ENCODE measurements around the gene ACSF2. TPM values are rescaled to one million over a fixed set of nuclear protein-coding genes. Genes with fewer than 3 reads are reported as not detected.
A peak's percentile ranks its signal among the peaks of the same experiment; 100 is the strongest.

The ACSF2 gene
- total and polyA plus RNA-seq, 2 of the 13 experiments (the other 11 are each of a cell fraction or from before 2014, with no cell fraction given), result 87.3 to 109 TPM

GRCh38 chr17:50423553-50424159 is 2.4 kb upstream of the ACSF2 start (continued):
- TF ChIP-seq KDM6A (CRISPR knock-in tag; IDR thresholded peaks at IDR 0.05; ENCODE audit: low read depth), result peak; percentile 68; the same call in 1 of the 2 replicates
- 0 out of 2 replicates have a peak, but pooled peaks have one; percentile 24 for TF ChIP-seq STAT5B (CRISPR knock-in tag; IDR thresholded peaks at IDR 0.05)
- peak; percentile 78; the same call in 1 of the 2 replicates for TF ChIP-seq REPIN1 (CRISPR knock-in tag; IDR thresholded peaks at IDR 0.05; ENCODE audit: borderline replicate concordance, low read depth)
- no peak for TF ChIP-seq ZNF615 (CRISPR knock-in tag; IDR thresholded peaks at IDR 0.05; ENCODE audit: borderline replicate concordance)
- TF ChIP-seq, protein P1, sequence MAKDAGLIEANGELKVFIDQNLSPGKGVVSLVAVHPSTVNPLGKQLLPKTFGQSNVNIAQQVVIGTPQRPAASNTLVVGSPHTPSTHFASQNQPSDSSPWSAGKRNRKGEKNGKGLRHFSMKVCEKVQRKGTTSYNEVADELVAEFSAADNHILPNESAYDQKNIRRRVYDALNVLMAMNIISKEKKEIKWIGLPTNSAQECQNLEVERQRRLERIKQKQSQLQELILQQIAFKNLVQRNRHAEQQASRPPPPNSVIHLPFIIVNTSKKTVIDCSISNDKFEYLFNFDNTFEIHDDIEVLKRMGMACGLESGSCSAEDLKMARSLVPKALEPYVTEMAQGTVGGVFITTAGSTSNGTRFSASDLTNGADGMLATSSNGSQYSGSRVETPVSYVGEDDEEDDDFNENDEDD (CRISPR knock-in tag; IDR thresholded peaks at IDR 0.05; ENCODE audit: borderline replicate concordance), result peak; percentile 89; the same call in 1 of the 2 replicates
- TF ChIP-seq FOXA1 (IDR thresholded peaks at IDR 0.05), result peak; percentile 72
- TF ChIP-seq FOXA1 (CRISPR knock-in tag; IDR thresholded peaks at IDR 0.05), result peak; percentile 96
- TF ChIP-seq ZBTB21 (CRISPR knock-in tag; IDR thresholded peaks at IDR 0.05), result no peak
- TF ChIP-seq IKZF4 (CRISPR knock-in tag; IDR thresholded peaks at IDR 0.05; ENCODE audit: borderline replicate concordance, low read depth, not compliant biosample characterization), result no peak
- peak; percentile 62; the same call in 1 of the 2 replicates for TF ChIP-seq SIX1 (CRISPR knock-in tag; IDR thresholded peaks at IDR 0.05; ENCODE audit: borderline replicate concordance)
- TF ChIP-seq TBP (CRISPR knock-in tag; IDR thresholded peaks at IDR 0.05), result no peak
- no peak for TF ChIP-seq NR1H2 (CRISPR knock-in tag; IDR thresholded peaks at IDR 0.05; ENCODE audit: borderline replicate concordance, low read depth)
- no peak for TF ChIP-seq RFX1 (IDR thresholded peaks at IDR 0.05)
- TF ChIP-seq ZFP90 (CRISPR knock-in tag; IDR thresholded peaks at IDR 0.05; ENCODE audit: borderline replicate concordance), result no peak
- TF ChIP-seq KDM1A (CRISPR knock-in tag; IDR thresholded peaks at IDR 0.05), result 0 out of 2 replicates have a peak, but pooled peaks have one; percentile 11
- TF ChIP-seq SYNCRIP (IDR thresholded peaks at IDR 0.05; ENCODE audit: insufficient read depth, low read depth, low read length), result no peak
- TF ChIP-seq, protein P2, sequence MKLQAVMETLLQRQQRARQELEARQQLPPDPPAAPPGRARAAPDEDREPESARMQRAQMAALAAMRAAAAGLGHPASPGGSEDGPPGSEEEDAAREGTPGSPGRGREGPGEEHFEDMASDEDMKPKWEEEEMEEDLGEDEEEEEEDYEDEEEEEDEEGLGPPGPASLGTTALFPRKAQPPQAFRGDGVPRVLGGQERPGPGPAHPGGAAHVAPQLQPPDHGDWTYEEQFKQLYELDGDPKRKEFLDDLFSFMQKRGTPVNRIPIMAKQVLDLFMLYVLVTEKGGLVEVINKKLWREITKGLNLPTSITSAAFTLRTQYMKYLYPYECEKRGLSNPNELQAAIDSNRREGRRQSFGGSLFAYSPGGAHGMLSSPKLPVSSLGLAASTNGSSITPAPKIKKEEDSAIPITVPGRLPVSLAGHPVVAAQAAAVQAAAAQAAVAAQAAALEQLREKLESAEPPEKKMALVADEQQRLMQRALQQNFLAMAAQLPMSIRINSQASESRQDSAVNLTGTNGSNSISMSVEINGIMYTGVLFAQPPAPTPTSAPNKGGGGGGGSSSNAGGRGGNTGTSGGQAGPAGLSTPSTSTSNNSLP (IDR thresholded peaks at IDR 0.05; ENCODE audit: low read depth, low read length), result peak; percentile 82
- TF ChIP-seq ZSCAN9 (CRISPR knock-in tag; IDR thresholded peaks at IDR 0.05; ENCODE audit: borderline replicate concordance), result peak; percentile 77; the same call in 1 of the 2 replicates
- TF ChIP-seq ZNF839 (CRISPR knock-in tag; IDR thresholded peaks at IDR 0.05; ENCODE audit: borderline replicate concordance), result no peak
- 0 out of 2 replicates have a peak, but pooled peaks have one; percentile 37 for TF ChIP-seq RFXANK (CRISPR knock-in tag; IDR thresholded peaks at IDR 0.05)
- TF ChIP-seq ZBTB49 (CRISPR knock-in tag; IDR thresholded peaks at IDR 0.05; ENCODE audit: borderline replicate concordance), result no peak
- TF ChIP-seq ZNF12 (CRISPR knock-in tag; IDR thresholded peaks at IDR 0.05), result peak; percentile 62; the same call in 1 of the 2 replicates
- TF ChIP-seq, protein P3, sequence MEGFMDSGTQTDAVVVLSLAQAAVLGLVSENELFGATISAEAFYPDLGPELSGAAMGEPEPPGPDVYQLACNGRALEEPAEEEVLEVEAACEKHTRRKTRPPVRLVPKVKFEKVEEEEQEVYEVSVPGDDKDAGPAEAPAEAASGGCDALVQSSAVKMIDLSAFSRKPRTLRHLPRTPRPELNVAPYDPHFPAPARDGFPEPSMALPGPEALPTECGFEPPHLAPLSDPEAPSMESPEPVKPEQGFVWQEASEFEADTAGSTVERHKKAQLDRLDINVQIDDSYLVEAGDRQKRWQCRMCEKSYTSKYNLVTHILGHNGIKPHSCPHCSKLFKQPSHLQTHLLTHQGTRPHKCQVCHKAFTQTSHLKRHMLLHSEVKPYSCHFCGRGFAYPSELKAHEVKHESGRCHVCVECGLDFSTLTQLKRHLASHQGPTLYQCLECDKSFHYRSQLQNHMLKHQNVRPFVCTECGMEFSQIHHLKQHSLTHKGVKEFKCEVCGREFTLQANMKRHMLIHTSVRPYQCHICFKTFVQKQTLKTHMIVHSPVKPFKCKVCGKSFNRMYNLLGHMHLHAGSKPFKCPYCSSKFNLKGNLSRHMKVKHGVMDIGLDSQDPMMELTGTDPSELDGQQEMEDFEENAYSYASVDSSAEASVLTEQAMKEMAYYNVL (CRISPR knock-in tag; IDR thresholded peaks at IDR 0.05; ENCODE audit: borderline replicate concordance), result no peak; the same call in 1 of the 2 replicates
- no peak for TF ChIP-seq ZNF672 (CRISPR knock-in tag; IDR thresholded peaks at IDR 0.05)
- TF ChIP-seq BCL6 (CRISPR knock-in tag; IDR thresholded peaks at IDR 0.05), result peak; percentile 95

Data from HepG2 (cell line).